HG03045 (cell line): Measurements from ENCODE around the gene SSH2.
"Not testable (repeated sequence)": the region's sequence is repeated elsewhere in the genome, so short reads cannot be mapped to it uniquely, and the experiment has no call there.

ENCODE experiments used
- ATAC-seq: cut with Tn5 transposase; IDR thresholded peaks from one replicate; pipeline ENCODE4 v1.9.1; 2021; ENCODE audit warnings: mild to moderate bottlenecking, moderate library complexity; ENCODE audit not compliant: unreplicated experiment

SSH2 gene

GRCh38 chr17:29674281-29674680 lies 255.7 kb downstream of the SSH2 start:
- no peak for ATAC-seq

- no peak for ATAC-seq
These were observed 258.4 kb downstream of the SSH2 start for GRCh38 chr17:29671661-29672060.

GRCh38 chr17:29669266-29669665 lies 260.8 kb downstream of the SSH2 start:
- no peak for ATAC-seq

GRCh38 chr17:29667969-29668368 lies 262.1 kb downstream of the SSH2 start:
- ATAC-seq, result no peak

- no peak for ATAC-seq
These were observed 264.6 kb downstream of the SSH2 start for GRCh38 chr17:29665481-29665810.

GRCh38 chr17:29664743-29665480 lies 265.1 kb downstream of the SSH2 start:
- no peak for ATAC-seq

- ATAC-seq, result no peak
These were observed 266.9 kb downstream of the SSH2 start for GRCh38 chr17:29663155-29663554.

GRCh38 chr17:29661213-29661612 lies 268.8 kb downstream of the SSH2 start:
- ATAC-seq, result no peak

GRCh38 chr17:29659155-29659554 lies 270.9 kb downstream of the SSH2 start:
- ATAC-seq, result no peak

GRCh38 chr17:29655323-29655722 lies 274.7 kb downstream of the SSH2 start:
- no peak for ATAC-seq

- no peak for ATAC-seq
These were observed 275.9 kb downstream of the SSH2 start for GRCh38 chr17:29653995-29654714.

GRCh38 chr17:29652976-29653375 lies 277.1 kb downstream of the SSH2 start:
- no peak for ATAC-seq

GRCh38 chr17:29651913-29652312 lies 278.1 kb downstream of the SSH2 start:
- ATAC-seq, result not testable (repeated sequence)

GRCh38 chr17:29650396-29650795 lies 279.6 kb downstream of the SSH2 start:
- ATAC-seq, result no peak

- ATAC-seq, result no peak
These were observed 280.7 kb downstream of the SSH2 start for GRCh38 chr17:29649359-29649758.

GRCh38 chr17:29648005-29648404 lies 282.0 kb downstream of the SSH2 start:
- ATAC-seq, result no peak

- no peak for ATAC-seq
These were observed 284.4 kb downstream of the SSH2 start for GRCh38 chr17:29645515-29646051.

- ATAC-seq, result no peak
These were observed 286.2 kb downstream of the SSH2 start for GRCh38 chr17:29643817-29644160.

- ATAC-seq, result no peak
These were observed 287.8 kb downstream of the SSH2 start for GRCh38 chr17:29642171-29642611.

GRCh38 chr17:29640981-29641642 lies 288.9 kb downstream of the SSH2 start:
- no peak for ATAC-seq

- ATAC-seq, result no peak
These were observed 289.6 kb downstream of the SSH2 start for GRCh38 chr17:29640413-29640812.

- ATAC-seq, result no peak
These were observed 296.1 kb downstream of the SSH2 start for GRCh38 chr17:29633886-29634285.
